ENCODE data around the gene ACTG2.

ACTG2 gene

GRCh38 chr2:73893764-73894474 is 1.1 kb downstream of the ACTG2 start:
- H3K4me3 ChIP-seq (ENCODE audit: low read depth, low read length): no peak overlapping the region

GRCh38 chr2:73894475-73894850 is 1.7 kb downstream of the ACTG2 start:
- Histone ChIP-seq H3K9ac (ENCODE audit: low read depth, low read length) (no peak overlapping the region), H3K27ac (ENCODE audit: low read depth, low read length) (no peak overlapping the region)

More at GRCh38 chr2:73893764-73894474, 1.1 kb downstream of the ACTG2 start:
- H3K27ac ChIP-seq (ENCODE audit: low read depth, low read length): no peak overlapping the region
- H3K9me3 ChIP-seq (ENCODE audit: control insufficient read depth, insufficient read depth, low read length): no peaks in the 10 kb centered on the region
- H3K36me3 ChIP-seq (ENCODE audit: control insufficient read depth, insufficient read depth, low read length): no peaks in the 10 kb centered on the region
- H3K9ac ChIP-seq (ENCODE audit: low read depth, low read length): no peak overlapping the region
- H3K27me3 ChIP-seq (ENCODE audit: control insufficient read depth, insufficient read depth, low read length): no peaks in the 10 kb centered on the region
- H3K4me1 ChIP-seq (ENCODE audit: control insufficient read depth, insufficient read depth, low read length): peaks cover 6% of the 10 kb centered on the region; the same call in 1 of the 2 replicates

GRCh38 chr2:73894877-73895276 is 2.1 kb downstream of the ACTG2 start:
- Histone ChIP-seq H3K4me3 (ENCODE audit: low read depth, low read length) (no peak overlapping the region), H3K9ac (ENCODE audit: low read depth, low read length) (no peak overlapping the region), H3K9me3 (ENCODE audit: control insufficient read depth, insufficient read depth, low read length) (no peaks in the 10 kb centered on the region), H3K27ac (ENCODE audit: low read depth, low read length) (no peak overlapping the region), H3K36me3 (ENCODE audit: control insufficient read depth, insufficient read depth, low read length) (no peaks in the 10 kb centered on the region), H3K27me3 (ENCODE audit: control insufficient read depth, insufficient read depth, low read length) (no peaks in the 10 kb centered on the region), H3K4me1 (ENCODE audit: control insufficient read depth, insufficient read depth, low read length) (peaks cover 6% of the 10 kb centered on the region; the same call in 1 of the 2 replicates)

More at GRCh38 chr2:73894475-73894850, 1.7 kb downstream of the ACTG2 start:
- Histone ChIP-seq H3K4me3 (ENCODE audit: low read depth, low read length) (no peak overlapping the region), H3K9me3 (ENCODE audit: control insufficient read depth, insufficient read depth, low read length) (no peaks in the 10 kb centered on the region), H3K27me3 (ENCODE audit: control insufficient read depth, insufficient read depth, low read length) (no peaks in the 10 kb centered on the region), H3K36me3 (ENCODE audit: control insufficient read depth, insufficient read depth, low read length) (no peaks in the 10 kb centered on the region), H3K4me1 (ENCODE audit: control insufficient read depth, insufficient read depth, low read length) (peaks cover 6% of the 10 kb centered on the region; the same call in 1 of the 2 replicates)

- peaks cover 6% of the 10 kb centered on the region; the same call in 1 of the 2 replicates for H3K4me1 ChIP-seq (ENCODE audit: control insufficient read depth, insufficient read depth, low read length)
- no peak overlapping the region for H3K27ac ChIP-seq (ENCODE audit: low read depth, low read length)
- H3K27me3 ChIP-seq (ENCODE audit: control insufficient read depth, insufficient read depth, low read length): no peaks in the 10 kb centered on the region
- H3K9me3 ChIP-seq (ENCODE audit: control insufficient read depth, insufficient read depth, low read length): no peaks in the 10 kb centered on the region
- H3K4me3 ChIP-seq (ENCODE audit: low read depth, low read length): no peak overlapping the region
- no peaks in the 10 kb centered on the region for H3K36me3 ChIP-seq (ENCODE audit: control insufficient read depth, insufficient read depth, low read length)
- no peak overlapping the region for H3K9ac ChIP-seq (ENCODE audit: low read depth, low read length)
Observed at GRCh38 chr2:73895473-73895872, 2.7 kb downstream of the ACTG2 start.

GRCh38 chr2:73896362-73897239 is 3.8 kb downstream of the ACTG2 start:
- H3K27ac ChIP-seq (ENCODE audit: low read depth, low read length): no peak overlapping the region
- peaks cover 6% of the 10 kb centered on the region; the same call in 1 of the 2 replicates for H3K4me1 ChIP-seq (ENCODE audit: control insufficient read depth, insufficient read depth, low read length)
- H3K9ac ChIP-seq (ENCODE audit: low read depth, low read length): no peak overlapping the region
- H3K9me3 ChIP-seq (ENCODE audit: control insufficient read depth, insufficient read depth, low read length): no peaks in the 10 kb centered on the region
- H3K36me3 ChIP-seq (ENCODE audit: control insufficient read depth, insufficient read depth, low read length): no peaks in the 10 kb centered on the region
- no peaks in the 10 kb centered on the region for H3K27me3 ChIP-seq (ENCODE audit: control insufficient read depth, insufficient read depth, low read length)
- no peak overlapping the region for H3K4me3 ChIP-seq (ENCODE audit: low read depth, low read length)

GRCh38 chr2:73897240-73897583 is 4.4 kb downstream of the ACTG2 start:
- no peak overlapping the region for H3K27ac ChIP-seq (ENCODE audit: low read depth, low read length)
- peaks cover 6% of the 10 kb centered on the region; the same call in 1 of the 2 replicates for H3K4me1 ChIP-seq (ENCODE audit: control insufficient read depth, insufficient read depth, low read length)
- H3K9me3 ChIP-seq (ENCODE audit: control insufficient read depth, insufficient read depth, low read length): no peaks in the 10 kb centered on the region
- no peaks in the 10 kb centered on the region for H3K36me3 ChIP-seq (ENCODE audit: control insufficient read depth, insufficient read depth, low read length)
- no peak overlapping the region for H3K4me3 ChIP-seq (ENCODE audit: low read depth, low read length)
- H3K27me3 ChIP-seq (ENCODE audit: control insufficient read depth, insufficient read depth, low read length): no peaks in the 10 kb centered on the region
- no peak overlapping the region for H3K9ac ChIP-seq (ENCODE audit: low read depth, low read length)

- H3K4me1 ChIP-seq (ENCODE audit: control insufficient read depth, insufficient read depth, low read length): peaks cover under 1% of the 10 kb centered on the region; the same call in 1 of the 2 replicates
- H3K4me3 ChIP-seq (ENCODE audit: low read depth, low read length): no peak overlapping the region
- no peak overlapping the region for H3K27ac ChIP-seq (ENCODE audit: low read depth, low read length)
- no peak overlapping the region for H3K9ac ChIP-seq (ENCODE audit: low read depth, low read length)
- no peaks in the 10 kb centered on the region for H3K36me3 ChIP-seq (ENCODE audit: control insufficient read depth, insufficient read depth, low read length)
- no peaks in the 10 kb centered on the region for H3K27me3 ChIP-seq (ENCODE audit: control insufficient read depth, insufficient read depth, low read length)
- no peaks in the 10 kb centered on the region for H3K9me3 ChIP-seq (ENCODE audit: control insufficient read depth, insufficient read depth, low read length)
Observed at GRCh38 chr2:73897934-73898333, 5.1 kb downstream of the ACTG2 start.

- Histone ChIP-seq H3K4me1 (ENCODE audit: control insufficient read depth, insufficient read depth, low read length) (no peaks in the 10 kb centered on the region), H3K27ac (ENCODE audit: low read depth, low read length) (no peak overlapping the region), H3K36me3 (ENCODE audit: control insufficient read depth, insufficient read depth, low read length) (no peaks in the 10 kb centered on the region), H3K27me3 (ENCODE audit: control insufficient read depth, insufficient read depth, low read length) (no peaks in the 10 kb centered on the region), H3K4me3 (ENCODE audit: low read depth, low read length) (no peak overlapping the region), H3K9ac (ENCODE audit: low read depth, low read length) (no peak overlapping the region), H3K9me3 (ENCODE audit: control insufficient read depth, insufficient read depth, low read length) (no peaks in the 10 kb centered on the region)
Observed at GRCh38 chr2:73899801-73900336, 7.1 kb downstream of the ACTG2 start.

GRCh38 chr2:73901143-73901542 is 8.3 kb downstream of the ACTG2 start:
- no peak overlapping the region for H3K9ac ChIP-seq (ENCODE audit: low read depth, low read length)
- no peaks in the 10 kb centered on the region for H3K27me3 ChIP-seq (ENCODE audit: control insufficient read depth, insufficient read depth, low read length)
- no peaks in the 10 kb centered on the region for H3K4me1 ChIP-seq (ENCODE audit: control insufficient read depth, insufficient read depth, low read length)
- H3K27ac ChIP-seq (ENCODE audit: low read depth, low read length): no peak overlapping the region
- no peak overlapping the region for H3K4me3 ChIP-seq (ENCODE audit: low read depth, low read length)
- H3K36me3 ChIP-seq (ENCODE audit: control insufficient read depth, insufficient read depth, low read length): no peaks in the 10 kb centered on the region
- H3K9me3 ChIP-seq (ENCODE audit: control insufficient read depth, insufficient read depth, low read length): no peaks in the 10 kb centered on the region

GRCh38 chr2:73902284-73902683 is 9.5 kb downstream of the ACTG2 start:
- Histone ChIP-seq H3K9ac (ENCODE audit: low read depth, low read length) (no peak overlapping the region), H3K4me3 (ENCODE audit: low read depth, low read length) (no peak overlapping the region), H3K27me3 (ENCODE audit: control insufficient read depth, insufficient read depth, low read length) (no peaks in the 10 kb centered on the region), H3K27ac (ENCODE audit: low read depth, low read length) (no peak overlapping the region), H3K9me3 (ENCODE audit: control insufficient read depth, insufficient read depth, low read length) (no peaks in the 10 kb centered on the region), H3K4me1 (ENCODE audit: control insufficient read depth, insufficient read depth, low read length) (no peaks in the 10 kb centered on the region), H3K36me3 (ENCODE audit: control insufficient read depth, insufficient read depth, low read length) (no peaks in the 10 kb centered on the region)

GRCh38 chr2:73903313-73903712 is 10.5 kb downstream of the ACTG2 start:
- Histone ChIP-seq H3K27ac (ENCODE audit: low read depth, low read length) (no peak overlapping the region), H3K9ac (ENCODE audit: low read depth, low read length) (no peak overlapping the region), H3K4me3 (ENCODE audit: low read depth, low read length) (no peak overlapping the region), H3K27me3 (ENCODE audit: control insufficient read depth, insufficient read depth, low read length) (no peaks in the 10 kb centered on the region), H3K4me1 (ENCODE audit: control insufficient read depth, insufficient read depth, low read length) (peaks cover 2% of the 10 kb centered on the region; the same call in 1 of the 2 replicates), H3K9me3 (ENCODE audit: control insufficient read depth, insufficient read depth, low read length) (no peaks in the 10 kb centered on the region), H3K36me3 (ENCODE audit: control insufficient read depth, insufficient read depth, low read length) (no peaks in the 10 kb centered on the region)
